ENCODE results near the gene MGMT. TPM values are rescaled to one million over a fixed set of nuclear protein-coding genes. Genes with fewer than 3 reads are reported as not detected.

Gene MGMT
- total and polyA plus RNA-seq, 9 of the 15 experiments (the other 6 are each of a cell fraction or from before 2014, with no cell fraction given): 0.03 to 0.29 (median 0.11) TPM; not detected in 4

GRCh38 chr10:129656642-129657041, 189.6 kb downstream of the MGMT start (continued):
- no peak for TF ChIP-seq XRCC5 (IDR thresholded peaks at IDR 0.05; ENCODE audit: low read depth, low read length)
- TF ChIP-seq, protein P1, sequence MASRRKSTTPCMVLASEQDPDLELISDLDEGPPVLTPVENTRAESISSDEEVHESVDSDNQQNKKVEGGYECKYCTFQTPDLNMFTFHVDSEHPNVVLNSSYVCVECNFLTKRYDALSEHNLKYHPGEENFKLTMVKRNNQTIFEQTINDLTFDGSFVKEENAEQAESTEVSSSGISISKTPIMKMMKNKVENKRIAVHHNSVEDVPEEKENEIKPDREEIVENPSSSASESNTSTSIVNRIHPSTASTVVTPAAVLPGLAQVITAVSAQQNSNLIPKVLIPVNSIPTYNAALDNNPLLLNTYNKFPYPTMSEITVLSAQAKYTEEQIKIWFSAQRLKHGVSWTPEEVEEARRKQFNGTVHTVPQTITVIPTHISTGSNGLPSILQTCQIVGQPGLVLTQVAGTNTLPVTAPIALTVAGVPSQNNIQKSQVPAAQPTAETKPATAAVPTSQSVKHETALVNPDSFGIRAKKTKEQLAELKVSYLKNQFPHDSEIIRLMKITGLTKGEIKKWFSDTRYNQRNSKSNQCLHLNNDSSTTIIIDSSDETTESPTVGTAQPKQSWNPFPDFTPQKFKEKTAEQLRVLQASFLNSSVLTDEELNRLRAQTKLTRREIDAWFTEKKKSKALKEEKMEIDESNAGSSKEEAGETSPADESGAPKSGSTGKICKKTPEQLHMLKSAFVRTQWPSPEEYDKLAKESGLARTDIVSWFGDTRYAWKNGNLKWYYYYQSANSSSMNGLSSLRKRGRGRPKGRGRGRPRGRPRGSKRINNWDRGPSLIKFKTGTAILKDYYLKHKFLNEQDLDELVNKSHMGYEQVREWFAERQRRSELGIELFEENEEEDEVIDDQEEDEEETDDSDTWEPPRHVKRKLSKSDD (conservative IDR thresholded peaks at IDR 0.05; ENCODE audit: low read length): no peak
- no peak for TF ChIP-seq RNF2 (IDR thresholded peaks at IDR 0.05)
- no peak for TF ChIP-seq C11orf30 (IDR thresholded peaks at IDR 0.05; ENCODE audit: low read depth)
- no peak for TF ChIP-seq ZNF253 (CRISPR knock-in tag; conservative IDR thresholded peaks at IDR 0.05)
- TF ChIP-seq SAFB2 (IDR thresholded peaks at IDR 0.05; ENCODE audit: borderline replicate concordance, low read depth, low read length, severe bottlenecking): no peak
- no peak for TF ChIP-seq EZH2 (IDR thresholded peaks at IDR 0.05; ENCODE audit: borderline replicate concordance, low read depth, low read length)
- TF ChIP-seq FOXA1 (IDR thresholded peaks at IDR 0.05; ENCODE audit: borderline replicate concordance): no peak

GRCh38 chr10:129657297-129658017, 190.4 kb downstream of the MGMT start:
- ATAC-seq (no peak), FAIRE-seq (no peak), DNase-seq (ENCODE audit: extremely low read depth in 1 of 4, low spot score in 3 of 4) (no peak)
- Histone ChIP-seq H3K27me3 (ENCODE audit: control insufficient read depth in 2 of 2, insufficient read depth in 2 of 2, low read length in 2 of 2) (peaks cover 0 to 16% of the 10 kb centered on the region in 2 experiments; a peak in 2 of 5 replicates), H3K4me3 (no peak overlapping the region), H3K4me1 (replicated peaks in 1 of 2; ENCODE audit: control insufficient read depth in 2 of 2, insufficient read depth in 2 of 2, low read length in 2 of 2) (no peaks in the 10 kb centered on the region), H3K4me2 (ENCODE audit: insufficient read depth, low read length) (no peak overlapping the region), H3K79me2 (ENCODE audit: control insufficient read depth, insufficient read depth, low read length) (no peaks in the 10 kb centered on the region), H3K9me1 (ENCODE audit: control insufficient read depth, insufficient read depth, low read length) (no peaks in the 10 kb centered on the region), H3K27ac (ENCODE audit: extremely low read depth, low read depth, low read length) (no peak overlapping the region), H4K20me1 (replicated peaks; ENCODE audit: control insufficient read depth, insufficient read depth, low read length) (no peaks in the 10 kb centered on the region), H2AFZ (ENCODE audit: low read depth, low read length) (no peak overlapping the region), H3K36me3 (ENCODE audit: control insufficient read depth, insufficient read depth, low read length) (no peaks in the 10 kb centered on the region), H3K9ac (ENCODE audit: insufficient read depth in 1 of 2, low read depth in 2 of 2, low read length in 2 of 2) (no peak overlapping the region), H3K9me3 (replicated peaks; ENCODE audit: control insufficient read depth, insufficient read depth, low read depth, low read length) (no peaks in the 10 kb centered on the region)
- intact Hi-C loops (cut with micrococcal nuclease) (no loop called here), in situ Hi-C loops (cut with MboI) (no loop called here)
- POLR2A ChIA-PET: no interaction called here
- no TSS peak for BruUV-seq (replicated peaks)
- WGBS (ENCODE audit: insufficient coverage, low coverage, missing lambda C conversion rate): 0% methylated on average over 3 of the region's 8 CpGs
- CTCF ChIA-PET (ENCODE audit: low intra/inter-chr PET ratio): no interaction called here
- TF ChIP-seq IRF2 (CRISPR knock-in tag; IDR thresholded peaks at IDR 0.05) (no peak), TEAD4 (IDR thresholded peaks at IDR 0.05; ENCODE audit: low read length) (no peak), TEAD4 (CRISPR knock-in tag; IDR thresholded peaks at IDR 0.05; ENCODE audit: borderline replicate concordance) (no peak), ZC3H8 (IDR thresholded peaks at IDR 0.05) (no peak), DIDO1 (tag; IDR thresholded peaks at IDR 0.05; ENCODE audit: low read depth) (no peak), TCF7 (IDR thresholded peaks at IDR 0.05; ENCODE audit: borderline replicate concordance) (no peak)

All from K562 (cell line).